Ramos (cell line): ENCODE data around the gene CARD11.
"Not testable (repeated sequence)": the region's sequence is repeated elsewhere in the genome, so short reads cannot be mapped to it uniquely, and the experiment has no call there.

Experiments
- in situ Hi-C: fragments of 300-500 bp; cut with MboI; formaldehyde crosslinking; loops from one replicate; pipeline ENCODE4 v1.14.3; 2022; ENCODE audit warnings: low sequenced_read_pairs; ENCODE audit not compliant: unreplicated experiment

Gene CARD11

DNA sequence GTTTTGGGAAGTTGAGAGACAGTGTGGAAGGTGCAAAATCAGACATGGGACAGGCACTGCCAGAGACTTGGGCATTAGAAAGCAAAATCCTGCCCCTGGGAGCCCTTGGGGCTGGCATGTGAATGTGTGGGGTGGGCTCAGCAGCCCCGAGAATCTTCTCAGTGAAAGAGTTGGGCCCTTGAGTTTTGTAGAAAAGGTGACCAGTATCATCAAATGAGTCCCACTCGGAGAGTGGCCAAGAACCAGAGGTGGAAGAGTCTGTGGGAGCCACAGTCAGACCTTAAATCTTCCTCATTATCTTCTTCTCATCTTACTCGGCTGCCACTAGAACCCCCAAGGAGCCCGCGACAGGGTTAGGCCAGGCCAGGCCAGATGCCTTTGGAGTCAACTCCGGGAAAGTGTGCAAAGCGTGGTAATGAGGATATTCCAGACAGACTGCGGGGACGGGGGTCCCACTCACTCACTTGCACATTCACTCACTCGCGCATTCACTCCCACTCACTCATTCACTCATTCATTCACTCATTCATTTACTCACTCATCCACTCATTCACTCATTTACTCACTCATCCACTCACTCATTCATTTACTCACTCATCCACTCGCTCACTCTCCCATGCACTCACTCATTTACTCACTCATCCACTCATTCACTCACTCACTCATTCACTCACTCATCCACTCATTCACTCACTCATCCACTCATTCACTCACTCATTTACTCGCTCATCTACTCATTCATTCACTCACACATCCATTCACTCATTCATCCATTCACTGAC is 74.9 kb downstream of the CARD11 start:
- in situ Hi-C loops, result no loop called here

DNA sequence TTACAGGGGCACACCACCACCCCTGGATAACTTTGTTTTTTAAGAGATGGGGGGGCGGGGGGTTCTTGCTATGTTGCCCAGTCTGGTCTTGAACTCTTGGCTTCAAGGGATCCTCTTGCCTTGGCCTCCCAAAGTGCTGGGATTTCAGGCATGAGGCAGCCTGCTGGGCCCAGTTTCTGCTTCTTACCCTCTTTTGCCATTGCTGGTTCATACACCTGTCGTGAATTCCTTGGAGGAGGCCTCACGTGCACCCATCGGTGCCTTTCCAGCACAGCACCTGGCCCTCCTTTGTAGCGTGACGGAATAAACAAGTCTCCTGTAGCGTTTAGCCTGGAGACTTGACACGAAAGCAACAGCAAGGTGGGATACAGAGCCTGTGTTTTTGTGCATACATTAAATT is 75.5 kb downstream of the CARD11 start:
- in situ Hi-C loops, result no loop called here

GRCh38 chr7:2967705-2968104 is 76.0 kb downstream of the CARD11 start:
- in situ Hi-C loops, result no loop called here

- in situ Hi-C loops, result no loop called here
Observed at GRCh38 chr7:2967253-2967652, 76.4 kb downstream of the CARD11 start.

DNA sequence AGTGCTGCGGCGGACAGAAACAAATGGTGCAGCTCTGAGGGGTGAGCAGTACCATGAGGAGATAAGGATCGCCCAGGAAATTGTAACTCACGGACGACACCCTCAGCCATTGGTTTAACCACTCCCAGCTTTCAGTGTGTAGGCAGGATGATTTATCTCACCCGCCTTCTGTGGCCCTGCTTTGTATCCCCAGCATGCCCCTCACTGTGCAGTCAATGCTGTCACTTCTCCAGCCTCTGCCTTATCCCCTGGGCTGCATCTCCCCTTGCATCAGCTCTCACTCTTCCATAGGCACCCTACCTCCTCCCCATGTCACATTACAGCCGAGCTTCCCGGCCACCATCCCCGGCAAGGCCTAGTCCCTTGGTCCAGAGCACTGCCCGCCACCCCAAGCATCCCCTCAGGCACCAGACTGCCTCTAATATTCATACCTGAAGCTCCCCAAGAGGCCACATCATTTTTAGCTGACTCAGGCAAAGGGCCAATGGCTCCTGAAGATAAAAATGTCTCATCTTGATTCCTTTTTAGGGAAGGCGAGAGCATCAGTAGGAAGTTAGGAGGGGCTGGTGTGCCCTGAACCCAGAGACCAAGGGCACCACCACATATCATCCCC is 77.1 kb downstream of the CARD11 start:
- in situ Hi-C loops, result no loop called here

GRCh38 chr7:2965745-2966270 is 77.9 kb downstream of the CARD11 start:
- in situ Hi-C loops, result no loop called here

- in situ Hi-C loops, result no loop called here
Observed at GRCh38 chr7:2965301-2965700, 78.4 kb downstream of the CARD11 start.

GRCh38 chr7:2964208-2964607 is 79.5 kb downstream of the CARD11 start:
- in situ Hi-C loops, result no loop called here

DNA sequence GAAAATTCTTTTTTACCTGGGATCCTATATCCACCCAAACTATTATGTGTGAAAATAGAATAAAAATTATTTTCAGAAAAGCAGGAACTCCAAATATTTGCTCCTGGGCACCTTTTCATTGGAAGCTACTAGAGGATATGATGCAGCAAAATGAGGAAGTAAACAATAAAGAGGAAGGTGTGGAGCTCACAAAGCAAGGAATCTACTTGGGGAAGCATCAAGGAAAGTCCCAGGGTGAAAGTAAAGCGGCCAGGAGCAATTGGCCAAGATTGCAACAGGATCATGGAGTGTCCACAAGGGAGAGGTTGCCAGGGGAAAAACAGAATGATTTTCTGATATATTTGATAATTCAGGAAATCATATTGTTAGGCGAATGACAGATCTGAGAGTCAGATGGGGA is 80.8 kb downstream of the CARD11 start:
- in situ Hi-C loops, result no loop called here

DNA sequence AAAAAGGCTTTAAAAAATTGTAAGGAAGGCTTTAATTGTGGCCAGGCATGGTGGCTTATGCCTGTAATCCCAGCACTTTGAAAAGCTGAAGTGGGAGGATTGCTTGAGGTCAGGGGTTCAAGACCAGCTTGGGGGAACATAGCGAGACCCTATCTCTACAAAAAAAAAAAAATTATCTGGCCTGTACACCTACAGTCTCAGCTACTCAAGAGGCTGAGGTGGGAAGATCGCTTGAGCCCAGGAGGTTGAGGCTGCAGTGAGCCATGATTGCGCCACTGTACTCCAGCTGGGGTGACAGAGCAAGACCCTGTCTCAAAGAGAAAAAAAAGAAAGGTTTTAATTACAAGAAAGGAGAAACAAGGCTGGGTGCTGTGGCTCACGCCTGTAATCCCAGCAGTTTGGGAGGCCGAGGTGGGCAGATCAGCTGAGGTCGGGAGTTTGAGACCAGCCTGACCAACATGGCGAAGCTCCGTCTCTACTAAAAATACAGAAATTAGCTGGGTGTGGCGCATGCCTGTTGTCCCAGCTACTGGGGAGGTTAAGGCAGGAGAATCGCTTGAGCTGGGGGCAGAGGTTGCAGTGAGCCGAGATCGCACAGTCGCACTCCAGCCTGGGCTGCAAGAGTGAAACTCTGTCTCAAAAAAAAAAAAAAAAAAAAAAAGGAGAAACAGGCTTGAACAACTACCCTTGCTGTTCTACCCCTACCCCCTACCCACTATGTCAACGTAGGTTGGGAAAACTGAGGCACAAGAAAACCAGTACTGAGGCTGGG is 83.7 kb downstream of the CARD11 start:
- in situ Hi-C loops, result no loop called here

DNA sequence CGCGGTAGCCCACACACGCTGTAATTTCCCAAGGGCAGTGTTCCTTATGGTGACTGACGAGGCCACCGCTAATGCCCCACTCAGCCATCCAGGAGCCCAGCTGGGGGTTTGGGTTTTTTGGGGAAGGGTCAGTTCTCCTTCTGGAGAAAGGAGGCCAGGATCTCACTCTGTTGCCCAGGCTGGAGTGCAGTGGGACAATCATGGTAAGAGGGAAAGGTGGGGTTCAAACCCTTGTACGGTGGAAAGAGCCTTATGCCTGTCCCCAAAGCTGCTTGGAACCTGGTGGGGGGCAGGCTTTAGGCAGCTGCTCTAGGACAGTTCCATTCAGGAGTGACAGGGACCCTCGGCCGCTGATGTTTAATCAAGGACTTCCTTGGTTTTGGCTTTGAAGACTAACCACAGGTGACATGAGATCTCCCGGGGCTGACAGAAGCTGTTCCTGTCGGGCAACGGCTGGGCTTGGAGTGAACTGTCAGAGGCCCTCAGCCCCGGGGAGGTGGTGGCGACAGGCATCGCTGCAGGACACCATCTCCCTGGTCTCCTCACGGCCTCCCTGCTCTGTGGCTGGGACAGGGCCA is 84.5 kb downstream of the CARD11 start:
- in situ Hi-C loops, result no loop called here

GRCh38 chr7:2958416-2959102 is 85.1 kb downstream of the CARD11 start:
- in situ Hi-C loops, result no loop called here

DNA sequence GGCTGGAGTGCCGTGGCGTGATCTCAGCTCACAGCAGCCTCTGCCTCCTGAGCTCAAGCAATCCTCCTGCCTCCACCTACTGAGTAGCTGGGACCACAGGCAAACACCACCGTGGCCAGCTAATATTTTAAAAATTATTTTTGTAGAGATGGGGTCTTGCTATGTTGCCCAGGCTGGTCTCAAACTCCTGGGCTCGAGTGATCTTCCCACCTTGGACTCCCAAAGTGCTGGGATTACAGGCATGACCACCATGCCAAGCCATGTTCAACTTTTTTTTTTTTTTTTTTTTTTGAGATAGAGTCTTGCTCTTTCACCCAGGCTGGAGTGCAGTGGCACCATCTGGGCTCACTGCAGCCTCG is 86.3 kb downstream of the CARD11 start:
- in situ Hi-C loops, result not testable (repeated sequence)

DNA sequence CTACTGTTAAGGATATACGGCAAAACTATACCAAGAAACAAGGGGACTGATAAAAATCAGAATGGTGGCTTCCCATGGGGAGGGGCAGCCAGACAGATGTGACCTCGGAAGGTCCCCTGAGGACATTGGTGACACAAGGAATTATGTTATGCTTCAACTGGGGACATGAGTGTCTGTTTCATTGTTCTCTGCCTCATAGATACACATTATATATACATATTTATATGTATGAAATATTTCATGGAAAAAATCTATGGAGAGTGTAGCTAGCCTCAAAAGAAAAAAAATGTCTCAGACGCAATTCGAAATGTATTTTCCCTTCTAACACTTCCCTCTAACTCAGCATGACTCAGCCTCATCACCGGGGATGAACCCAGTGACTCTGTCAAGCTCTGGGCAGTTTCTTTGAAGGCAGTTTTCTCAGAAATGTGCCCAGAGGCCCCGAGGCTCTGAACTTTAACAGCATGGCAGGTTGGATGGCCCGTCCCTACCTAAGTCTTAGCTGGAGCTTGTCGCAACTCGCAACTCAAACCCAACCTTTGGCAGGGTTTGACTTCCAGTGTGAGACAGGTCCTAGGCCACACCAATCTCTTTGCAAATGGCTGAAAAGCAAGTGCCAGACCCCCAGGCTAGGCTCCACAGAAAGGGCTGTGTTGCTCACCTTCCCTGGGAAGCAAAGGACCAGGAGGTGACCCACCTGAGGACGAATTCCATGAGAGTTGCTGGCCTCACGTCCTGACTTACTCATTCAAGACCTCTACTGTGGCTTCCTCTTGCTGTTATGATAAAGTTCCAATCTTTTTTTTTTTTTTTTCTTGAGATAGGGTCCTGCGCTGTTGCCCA is 86.9 kb downstream of the CARD11 start:
- in situ Hi-C loops, result no loop called here

- in situ Hi-C loops, result no loop called here
Observed at GRCh38 chr7:2956076-2956475, 87.6 kb downstream of the CARD11 start.

DNA sequence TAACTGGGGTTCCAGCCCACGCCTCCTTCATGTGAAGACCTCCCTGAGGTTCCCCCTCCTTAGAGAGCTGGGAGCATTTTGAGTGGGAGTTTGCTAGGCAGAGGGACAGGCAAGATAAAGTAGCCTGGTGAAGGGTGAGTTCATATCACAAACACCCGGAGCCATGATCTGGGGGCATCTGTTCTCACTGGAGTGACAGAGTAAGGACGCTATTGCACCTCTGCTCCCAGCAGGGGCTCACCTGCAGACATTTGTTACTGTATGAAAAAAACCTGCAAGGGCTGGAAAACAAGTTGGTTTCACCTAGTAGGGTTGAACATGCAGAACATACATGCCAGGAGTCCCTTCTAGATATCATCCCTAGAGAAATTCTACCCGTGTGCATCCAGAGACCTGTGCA is 88.4 kb downstream of the CARD11 start:
- in situ Hi-C loops, result no loop called here

DNA sequence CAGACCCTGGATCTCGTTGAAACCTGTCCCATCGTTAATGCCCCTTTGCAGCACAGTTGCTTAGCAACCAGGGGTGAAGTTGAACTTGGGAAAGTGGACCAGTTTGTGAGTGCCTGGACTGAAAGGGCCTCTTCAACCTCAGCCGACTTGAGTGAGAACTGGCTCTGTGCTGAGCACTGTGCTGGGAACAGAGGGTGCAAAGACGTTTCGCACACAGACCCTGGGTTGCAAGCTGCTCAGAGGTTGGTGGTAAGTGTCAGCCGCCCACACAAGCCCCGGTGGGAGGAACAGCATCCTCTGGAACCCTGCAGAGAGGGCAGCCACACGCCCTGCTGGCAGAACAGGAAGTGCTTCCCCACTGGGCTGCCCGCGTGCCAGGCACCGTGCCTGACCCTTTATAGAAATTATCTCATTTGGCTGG is 89.2 kb downstream of the CARD11 start:
- in situ Hi-C loops, result no loop called here

- in situ Hi-C loops, result no loop called here
Observed at GRCh38 chr7:2953588-2954407, 89.9 kb downstream of the CARD11 start.
